Measurements from ENCODE around the gene SYNPO. TPM values are rescaled to one million over a fixed set of nuclear protein-coding genes. Genes with fewer than 3 reads are reported as not detected.

Gene SYNPO
- total and polyA plus RNA-seq, 8 donors = 22.0 to 114 (median 27.7) TPM

DNA sequence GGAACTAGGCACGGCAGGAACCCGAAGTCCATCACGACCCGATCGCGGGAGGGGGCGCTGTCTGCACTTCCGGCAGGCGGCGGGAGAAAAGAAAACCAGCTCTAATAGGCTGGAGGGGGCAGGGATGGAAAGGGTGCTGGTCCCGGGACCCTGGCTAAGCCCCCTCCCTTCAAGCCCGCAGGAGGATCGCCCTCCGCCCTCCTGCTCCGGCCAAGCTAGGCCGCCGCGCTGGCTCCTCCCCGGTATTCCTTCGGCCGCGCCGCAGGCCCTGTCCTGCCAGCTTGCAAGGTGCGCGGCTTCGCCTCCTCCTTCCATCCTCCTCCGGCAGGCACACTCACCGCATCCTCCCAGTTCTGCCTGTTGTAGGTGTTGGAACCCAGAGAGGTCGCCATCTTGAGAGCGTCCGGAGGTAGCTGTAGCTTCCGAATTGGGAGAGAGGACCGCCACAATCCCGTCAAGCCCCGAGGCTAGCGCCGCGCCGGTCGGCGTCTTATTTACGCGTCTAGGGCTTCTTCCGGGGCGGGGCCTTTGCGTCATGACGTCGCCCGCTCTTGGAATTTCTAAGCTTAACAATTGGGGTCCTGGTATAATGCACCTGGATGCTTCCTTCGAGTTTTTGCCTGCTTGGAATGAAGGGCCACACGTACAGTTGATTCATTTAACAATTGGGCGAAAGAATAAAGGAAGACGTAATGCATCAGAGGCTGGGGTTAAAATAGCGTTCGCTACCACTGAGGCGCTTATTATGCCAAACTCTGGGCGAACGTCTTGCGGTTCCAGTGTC lies 60.3 kb downstream of the SYNPO start, which contains the start of gene RBM22:
Gene RBM22, minus strand, starts transcription at position 469 of the 784 bp plus-strand sequence. Its CDS starts 77 bp downstream, at position 392.
- intact Hi-C loops (cut with DNase I) = no loop called here
- H3K9me3 ChIP-seq = no peaks in the 10 kb centered on the region
- ATAC-seq (peak; percentile 99), DNase-seq (peak; percentile 91 to 96 (median 95))
- H3K4me1 ChIP-seq = peaks cover 13 to 20% of the 10 kb centered on the region in 2 donors
- H3K36me3 ChIP-seq = peaks cover 0 to 32% of the 10 kb centered on the region in 2 donors
- H3K27ac ChIP-seq = peak within 1 kb of the TSS; percentile 95 to 96
- TF ChIP-seq, protein P1, sequence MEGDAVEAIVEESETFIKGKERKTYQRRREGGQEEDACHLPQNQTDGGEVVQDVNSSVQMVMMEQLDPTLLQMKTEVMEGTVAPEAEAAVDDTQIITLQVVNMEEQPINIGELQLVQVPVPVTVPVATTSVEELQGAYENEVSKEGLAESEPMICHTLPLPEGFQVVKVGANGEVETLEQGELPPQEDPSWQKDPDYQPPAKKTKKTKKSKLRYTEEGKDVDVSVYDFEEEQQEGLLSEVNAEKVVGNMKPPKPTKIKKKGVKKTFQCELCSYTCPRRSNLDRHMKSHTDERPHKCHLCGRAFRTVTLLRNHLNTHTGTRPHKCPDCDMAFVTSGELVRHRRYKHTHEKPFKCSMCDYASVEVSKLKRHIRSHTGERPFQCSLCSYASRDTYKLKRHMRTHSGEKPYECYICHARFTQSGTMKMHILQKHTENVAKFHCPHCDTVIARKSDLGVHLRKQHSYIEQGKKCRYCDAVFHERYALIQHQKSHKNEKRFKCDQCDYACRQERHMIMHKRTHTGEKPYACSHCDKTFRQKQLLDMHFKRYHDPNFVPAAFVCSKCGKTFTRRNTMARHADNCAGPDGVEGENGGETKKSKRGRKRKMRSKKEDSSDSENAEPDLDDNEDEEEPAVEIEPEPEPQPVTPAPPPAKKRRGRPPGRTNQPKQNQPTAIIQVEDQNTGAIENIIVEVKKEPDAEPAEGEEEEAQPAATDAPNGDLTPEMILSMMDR (IDR thresholded peaks at IDR 0.05) = peak; percentile 40 to 50
- H3K4me3 ChIP-seq = peak within 1 kb of the TSS; percentile 75 to 98
- no peaks in the 10 kb centered on the region for H3K27me3 ChIP-seq

GRCh38 chr5:150703762-150704161 lies 63.3 kb downstream of the SYNPO start:
- H3K27me3 ChIP-seq = no peaks in the 10 kb centered on the region
- TF ChIP-seq, protein P1 (IDR thresholded peaks at IDR 0.05) = no peak
- peaks cover 13 to 16% of the 10 kb centered on the region in 2 donors for H3K4me1 ChIP-seq
- peaks cover 0 to 16% of the 10 kb centered on the region in 2 donors for H3K36me3 ChIP-seq
- ATAC-seq = no peak
- no peak overlapping the region for H3K27ac ChIP-seq
- no peaks in the 10 kb centered on the region for H3K9me3 ChIP-seq
- no peak overlapping the region for H3K4me3 ChIP-seq
- intact Hi-C loops (cut with DNase I) = no loop called here
- DNase-seq = no peak

DNA sequence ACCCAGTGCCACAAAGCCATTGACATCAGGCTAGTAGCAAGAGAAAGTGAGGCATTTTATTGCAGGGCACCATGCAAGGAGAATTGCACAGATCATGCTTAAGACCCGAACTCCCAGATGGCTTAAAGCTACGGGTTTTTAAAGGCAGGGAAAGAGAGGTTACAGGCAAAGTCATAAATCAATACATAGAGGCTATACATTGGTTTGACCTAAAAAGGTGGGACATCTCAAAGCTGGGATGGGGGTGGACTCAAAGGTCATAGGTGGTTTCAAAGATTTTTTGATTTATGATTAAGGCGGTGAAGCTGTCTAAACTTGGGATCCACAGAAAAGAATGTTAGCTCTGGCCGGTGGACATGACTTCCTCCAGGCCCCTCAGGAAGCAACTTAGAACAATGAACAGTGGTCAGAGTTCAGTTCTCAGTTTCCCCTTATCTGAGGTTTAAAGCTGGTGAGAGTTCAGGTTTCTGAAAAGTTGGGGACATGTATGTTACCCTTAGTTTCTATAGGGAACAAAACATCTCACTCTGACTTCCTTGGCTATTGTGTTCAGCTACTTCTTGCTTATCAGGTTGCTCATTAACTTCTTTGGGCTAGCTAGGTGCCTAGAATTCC lies 66.4 kb downstream of the SYNPO start:
- Histone ChIP-seq H3K9me3 (no peaks in the 10 kb centered on the region), H3K4me3 (no peak overlapping the region), H3K27ac (no peak overlapping the region), H3K4me1 (no peaks in the 10 kb centered on the region), H3K27me3 (no peaks in the 10 kb centered on the region), H3K36me3 (peaks cover 0 to 46% of the 10 kb centered on the region in 2 donors)
- DNase-seq = no peak
- intact Hi-C loops (cut with DNase I) = no loop called here
- TF ChIP-seq, protein P1 (IDR thresholded peaks at IDR 0.05) = no peak
- no peak for ATAC-seq

Other genes starting within 250 kb of the SYNPO start
- gene CD74, start 227.8 kb upstream of the SYNPO start, total RNA-seq = 1,000 to 10,000 TPM; 1,866 to 2,212 TPM
- 100 to 1,000 TPM; 143 to 201 (median 169) TPM for gene CD74, start 227.8 kb upstream of the SYNPO start, polyA plus RNA-seq (ENCODE audit: insufficient read length in 6 of 6)
- gene RPS14, start 190.9 kb upstream of the SYNPO start, total RNA-seq = 1,000 to 10,000 TPM; 1,428 to 1,504 TPM
- 1,000 to 10,000 TPM; 2,209 to 2,778 (median 2,470) TPM for gene RPS14, start 190.9 kb upstream of the SYNPO start, polyA plus RNA-seq (ENCODE audit: insufficient read length in 6 of 6)
- 100 to 1,000 TPM in 1 of 2 donors, 10 to 100 TPM in 1; 89.3 to 100 TPM for gene NDST1, start 132.5 kb upstream of the SYNPO start, total RNA-seq
- gene NDST1, start 132.5 kb upstream of the SYNPO start, polyA plus RNA-seq (ENCODE audit: insufficient read length in 6 of 6) = 10 to 100 TPM; 52.2 to 82.3 (median 65.9) TPM
- 1 to 10 TPM in 1 of 2 donors, under 1 TPM in 1; 0.79 to 3.1 TPM for gene MYOZ3, start 20.6 kb downstream of the SYNPO start, total RNA-seq
- gene MYOZ3, start 20.6 kb downstream of the SYNPO start, polyA plus RNA-seq (ENCODE audit: insufficient read length in 6 of 6) = 10 to 100 TPM; 10.6 to 13.1 (median 11.4) TPM
- gene RBM22, start 60.4 kb downstream of the SYNPO start, total RNA-seq = 10 to 100 TPM; 36.4 to 48.1 TPM
- 10 to 100 TPM; 75.5 to 81.0 (median 78.2) TPM for gene RBM22, start 60.4 kb downstream of the SYNPO start, polyA plus RNA-seq (ENCODE audit: insufficient read length in 6 of 6)
- gene DCTN4, start 118.4 kb downstream of the SYNPO start, total RNA-seq = 10 to 100 TPM; 69.5 to 70.0 TPM
- gene DCTN4, start 118.4 kb downstream of the SYNPO start, polyA plus RNA-seq (ENCODE audit: insufficient read length in 6 of 6) = 10 to 100 TPM; 64.2 to 76.6 (median 69.4) TPM
- 10 to 100 TPM; 16.4 to 20.1 TPM for gene SMIM3, start 138.1 kb downstream of the SYNPO start, total RNA-seq
- gene SMIM3, start 138.1 kb downstream of the SYNPO start, polyA plus RNA-seq (ENCODE audit: insufficient read length in 6 of 6) = 10 to 100 TPM; 14.0 to 19.4 (median 16.7) TPM
- not detected for gene IRGM, start 205.9 kb downstream of the SYNPO start, total RNA-seq
- gene IRGM, start 205.9 kb downstream of the SYNPO start, polyA plus RNA-seq (ENCODE audit: insufficient read length in 6 of 6) = under 1 TPM; 0.47 to 0.93 (median 0.68) TPM

Measured in left lung (tissue), 10 donors.